ENCODE measurements around the gene COL16A1. TPM values are rescaled to one million over a fixed set of nuclear protein-coding genes. Genes with fewer than 3 reads are reported as not detected.
A peak's percentile ranks its signal among the peaks of the same experiment; 100 is the strongest.

COL16A1 gene
- total RNA-seq, 1 donor from 2014 or later = 53.5 TPM

- no peak for DNase-seq (ENCODE audit: extremely low spot score, unreplicated experiment)
- peaks cover 7% of the 10 kb centered on the region for H3K27me3 Mint-ChIP-seq
- H3K36me3 Mint-ChIP-seq = no peaks in the 10 kb centered on the region
- H3K4me1 Mint-ChIP-seq (ENCODE audit: unreplicated experiment) = peaks cover 4% of the 10 kb centered on the region
- TF ChIP-seq CTCF (conservative IDR thresholded peaks at IDR 0.05) = no peak
- H3K9me3 Mint-ChIP-seq = no peaks in the 10 kb centered on the region
- H3K4me3 Mint-ChIP-seq = no peak overlapping the region
- no peak overlapping the region for H3K27ac Mint-ChIP-seq
Measured at GRCh38 chr1:31609514-31610118, 94.2 kb downstream of the COL16A1 start.

GRCh38 chr1:31607360-31607759 is 96.5 kb downstream of the COL16A1 start:
- DNase-seq (ENCODE audit: extremely low spot score, unreplicated experiment) = peak; percentile 43
- H3K4me3 Mint-ChIP-seq = no peak overlapping the region
- no peak for TF ChIP-seq CTCF (conservative IDR thresholded peaks at IDR 0.05)
- no peaks in the 10 kb centered on the region for H3K36me3 Mint-ChIP-seq
- no peak overlapping the region for H3K27ac Mint-ChIP-seq
- H3K27me3 Mint-ChIP-seq = peaks cover 7% of the 10 kb centered on the region
- no peaks in the 10 kb centered on the region for H3K9me3 Mint-ChIP-seq
- no peaks in the 10 kb centered on the region for H3K4me1 Mint-ChIP-seq (ENCODE audit: unreplicated experiment)

GRCh38 chr1:31605908-31606427 is 97.8 kb downstream of the COL16A1 start:
- Mint-ChIP-seq H3K27ac (no peak overlapping the region), H3K4me3 (no peak overlapping the region), H3K27me3 (peaks cover 7% of the 10 kb centered on the region), H3K9me3 (no peaks in the 10 kb centered on the region), H3K36me3 (no peaks in the 10 kb centered on the region), H3K4me1 (ENCODE audit: unreplicated experiment) (no peaks in the 10 kb centered on the region)
- DNase-seq (ENCODE audit: extremely low spot score, unreplicated experiment) = no peak
- no peak for TF ChIP-seq CTCF (conservative IDR thresholded peaks at IDR 0.05)

Other genes with a start within 250 kb of the COL16A1 start
- 27.2 and 30.0 TPM in 2 replicates for gene TINAGL1, start 127.5 kb downstream of the COL16A1 start, total RNA-seq (ENCODE audit: low replicate concordance)
- not detected in 2 replicates for gene HCRTR1, start 86.3 kb downstream of the COL16A1 start, total RNA-seq (ENCODE audit: low replicate concordance)
- 45.2 and 48.3 TPM in 2 replicates for gene PEF1, start 59.1 kb downstream of the COL16A1 start, total RNA-seq (ENCODE audit: low replicate concordance)
- gene ADGRB2, start 60.3 kb upstream of the COL16A1 start, total RNA-seq (ENCODE audit: low replicate concordance) = 3.2 and 14.2 TPM in 2 replicates
- gene SPOCD1, start 112.0 kb upstream of the COL16A1 start, total RNA-seq (ENCODE audit: low replicate concordance) = 0.52 and 1.1 TPM in 2 replicates
- 150 and 179 TPM in 2 replicates for gene PTP4A2, start 234.4 kb upstream of the COL16A1 start, total RNA-seq (ENCODE audit: low replicate concordance)